ENCODE measurements around the gene GPR32. TPM values are rescaled to one million over a fixed set of nuclear protein-coding genes. Genes with fewer than 3 reads are reported as not detected.

The GPR32 gene
- total and polyA plus RNA-seq, 4 donors = not detected

Other genes starting within 250 kb of the GPR32 start
- 10 to 100 TPM in 1 of 2 donors, 1 to 10 TPM in 1; 5.7 to 12.2 TPM for gene LRRC4B, start 202.0 kb upstream of the GPR32 start, total RNA-seq
- gene LRRC4B, start 202.0 kb upstream of the GPR32 start, polyA plus RNA-seq = 1 to 10 TPM in 1 of 2 donors, under 1 TPM in 1; 0.63 to 1.8 TPM
- gene SYT3, start 130.6 kb upstream of the GPR32 start, total RNA-seq = under 1 TPM; 0.45 to 0.55 TPM
- not detected for gene SYT3, start 130.6 kb upstream of the GPR32 start, polyA plus RNA-seq
- gene C19orf81, start 121.0 kb upstream of the GPR32 start, total RNA-seq = not detected
- not detected for gene C19orf81, start 121.0 kb upstream of the GPR32 start, polyA plus RNA-seq
- gene SHANK1, start 50.7 kb upstream of the GPR32 start, total RNA-seq = 1 to 10 TPM in 1 of 2 donors, under 1 TPM in 1; 0.45 to 1.4 TPM
- gene SHANK1, start 50.7 kb upstream of the GPR32 start, polyA plus RNA-seq = 1 to 10 TPM in 1 of 2 donors, under 1 TPM in 1; 0.38 to 1.8 TPM
- gene CLEC11A, start 47.1 kb upstream of the GPR32 start, total RNA-seq = 10 to 100 TPM in 1 of 2 donors, 1 to 10 TPM in 1; 8.4 to 28.7 TPM
- 10 to 100 TPM in 1 of 2 donors, 1 to 10 TPM in 1; 2.0 to 17.7 TPM for gene CLEC11A, start 47.1 kb upstream of the GPR32 start, polyA plus RNA-seq
- not detected for gene ACP4, start 20.0 kb downstream of the GPR32 start, total RNA-seq
- gene ACP4, start 20.0 kb downstream of the GPR32 start, polyA plus RNA-seq = not detected
- gene KLK1, start 53.3 kb downstream of the GPR32 start, total RNA-seq = 1 to 10 TPM in 1 of 2 donors, under 1 TPM in 1; 0.81 to 1.7 TPM
- gene KLK1, start 53.3 kb downstream of the GPR32 start, polyA plus RNA-seq = 1 to 10 TPM; 2.6 to 6.3 TPM
- gene KLK15, start 63.1 kb downstream of the GPR32 start, total RNA-seq = not detected
- not detected for gene KLK15, start 63.1 kb downstream of the GPR32 start, polyA plus RNA-seq
- gene KLK3, start 84.5 kb downstream of the GPR32 start, total RNA-seq = not detected
- gene KLK3, start 84.5 kb downstream of the GPR32 start, polyA plus RNA-seq = 1 to 10 TPM in 1 of 2 donors, not detected in 1; 1.4 TPM
- not detected for gene KLK2, start 103.0 kb downstream of the GPR32 start, total RNA-seq
- gene KLK2, start 103.0 kb downstream of the GPR32 start, polyA plus RNA-seq = not detected
- not detected for gene KLK4, start 140.9 kb downstream of the GPR32 start, total RNA-seq
- not detected for gene KLK4, start 140.9 kb downstream of the GPR32 start, polyA plus RNA-seq
- not detected for gene KLK5, start 182.6 kb downstream of the GPR32 start, total RNA-seq
- gene KLK5, start 182.6 kb downstream of the GPR32 start, polyA plus RNA-seq = not detected
- not detected for gene KLK6, start 199.1 kb downstream of the GPR32 start, total RNA-seq
- gene KLK6, start 199.1 kb downstream of the GPR32 start, polyA plus RNA-seq = under 1 TPM in 1 of 2 donors, not detected in 1; 0.20 TPM
- not detected for gene KLK7, start 213.5 kb downstream of the GPR32 start, total RNA-seq
- not detected for gene KLK7, start 213.5 kb downstream of the GPR32 start, polyA plus RNA-seq
- gene KLK8, start 231.1 kb downstream of the GPR32 start, total RNA-seq = not detected
- gene KLK8, start 231.1 kb downstream of the GPR32 start, polyA plus RNA-seq = not detected
- gene KLK10, start 249.2 kb downstream of the GPR32 start, total RNA-seq = not detected
- gene KLK10, start 249.2 kb downstream of the GPR32 start, polyA plus RNA-seq = under 1 TPM in 1 of 2 donors, not detected in 1; 0.08 TPM

Data from aorta (tissue), 4 donors.